Measurements from ENCODE around the gene SKIC2.
"Not testable (repeated sequence)": the region's sequence is repeated elsewhere in the genome, so short reads cannot be mapped to it uniquely, and the experiment has no call there.

- not testable (repeated sequence) for TF ChIP-seq POLR2AphosphoS5, CTCF (IDR thresholded peaks at IDR 0.05)
Measured at GRCh38 chr6:32007086-32007485, 48.1 kb downstream of the SKIC2 start.

Data from prostate gland (tissue), 2 donors.